SK-N-SH (cell line): ENCODE measurements around the gene BRD1. TPM values are rescaled to one million over a fixed set of nuclear protein-coding genes. Genes with fewer than 3 reads are reported as not detected.

Experiments
- CTCF ChIA-PET: fragments of 300-600, 350-600 bp; formaldehyde crosslinking; extraction: SDS; loops from one replicate; lab custom pipeline; 2021; lab: Yijun Ruan, JAX
- POLR2A ChIA-PET: fragments of 350-600 bp; sonication (Branson Sonifier 250); formaldehyde crosslinking; extraction: SDS; loops from one replicate; lab custom pipeline; 2020; ENCODE audit warnings: antibody characterized with exemption, inconsistent platforms; lab: Yijun Ruan, JAX
- DNase-seq: peaks from one replicate; pipeline ENCODE4 v3.0.0; 2012
- H2AFZ ChIP-seq: fragments of 200-600 bp; sonication (generic); 2 replicates; pipeline ENCODE4 v1.8.1; 2016; ENCODE audit warnings: antibody characterized with exemption, mild to moderate bottlenecking, low read depth
- H3F3A ChIP-seq: fragments of 200-600 bp; sonication (generic); replicated peaks from 2 replicates; pipeline ENCODE3; 2016; ENCODE audit warnings: antibody characterized with exemption, mild to moderate bottlenecking; ENCODE audit not compliant: insufficient read depth
- H3K27ac ChIP-seq, 2 experiments: fragments of 200-500 bp in 1 of 2; fragments of 200-600 bp in 1 of 2; sonication (Bioruptor generic) in 1 of 2; sonication (generic), shearing (Covaris generic) in 1 of 2; 2 replicates each; pipeline versions ENCODE4 v1.5.1 to v1.6.1; 2014 to 2016; ENCODE audit warnings: low read depth in 2 of 2, inconsistent platforms in 1 of 2, low read length in 1 of 2, mild to moderate bottlenecking in 1 of 2, mixed read lengths in 1 of 2
- H3K27me3 ChIP-seq: fragments of 200-600 bp; sonication (generic), shearing (Covaris generic); 2 replicates; pipeline ENCODE4 v1.6.1; 2016; ENCODE audit warnings: mixed run types; ENCODE audit not compliant: insufficient read depth
- H3K36me3 ChIP-seq, 2 experiments: fragments of 200-500 bp in 1 of 2; fragments of 200-600 bp in 1 of 2; sonication (Bioruptor generic) in 1 of 2; sonication (generic) in 1 of 2; replicated peaks in 1 of 2; 2 replicates each; pipeline versions ENCODE3 to v1.5.1; 2014 to 2016; ENCODE audit warnings: low read length in 1 of 2, mild to moderate bottlenecking in 1 of 2; ENCODE audit not compliant: insufficient read depth in 2 of 2, control insufficient read depth in 1 of 2
- H3K4me1 ChIP-seq, 2 experiments: fragments of 200-500 bp in 1 of 2; fragments of 200-600 bp in 1 of 2; sonication (Bioruptor generic) in 1 of 2; sonication (generic), shearing (Covaris generic) in 1 of 2; 2 replicates each; pipeline versions ENCODE4 v1.5.1 to v1.6.1; 2014 to 2016; ENCODE audit warnings: low read depth in 1 of 2, low read length in 1 of 2, mixed run types in 1 of 2; ENCODE audit not compliant: insufficient read depth in 2 of 2, control insufficient read depth in 1 of 2
- H3K4me2 ChIP-seq: fragments of 200-600 bp; sonication (generic), shearing (Covaris generic); 2 replicates; pipeline ENCODE4 v1.6.1; 2017; ENCODE audit warnings: mixed run types
- H3K4me3 ChIP-seq, 2 experiments: fragments of 200-500 bp in 1 of 2; fragments of 200-600 bp in 1 of 2; sonication (Bioruptor generic) in 1 of 2; sonication (generic), shearing (Covaris generic) in 1 of 2; 2 replicates each; pipeline versions ENCODE4 v1.5.1 to v1.8.1; 2014 to 2016; ENCODE audit warnings: low read depth in 2 of 2, inconsistent platforms in 1 of 2, low read length in 1 of 2, mild to moderate bottlenecking in 1 of 2, mixed read lengths in 1 of 2, moderate library complexity in 1 of 2
- H3K79me2 ChIP-seq: fragments of 200-600 bp; sonication (generic); 2 replicates; pipeline ENCODE4 v1.8.1; 2017; ENCODE audit warnings: mild to moderate bottlenecking; ENCODE audit not compliant: insufficient read depth
- H3K9ac ChIP-seq: fragments of 200-600 bp; sonication (generic); 2 replicates; pipeline ENCODE4 v1.6.1; 2017; ENCODE audit warnings: mixed run types
- H3K9me2 ChIP-seq: fragments of 200-600 bp; sonication (generic); 2 replicates; pipeline ENCODE4 v1.6.1; 2017; ENCODE audit warnings: mixed run types
- H3K9me3 ChIP-seq: fragments of 200-600 bp; sonication (generic); 2 replicates; pipeline ENCODE4 v1.6.1; 2017; ENCODE audit warnings: mixed run types, mild to moderate bottlenecking, moderate library complexity
- H4K20me1 ChIP-seq: fragments of 200-600 bp; sonication (generic); 2 replicates; pipeline ENCODE4 v1.6.1; 2017; ENCODE audit warnings: mild to moderate bottlenecking, mixed run types; ENCODE audit not compliant: insufficient read depth
- CHD2 ChIP-seq: fragments of 150-350 bp; IDR thresholded peaks from 2 replicates; pipeline ENCODE4 v1.6.1; 2018; ENCODE audit warnings: low read length; ENCODE audit not compliant: partially characterized antibody
- FOXJ3 ChIP-seq: sonication (generic); formaldehyde crosslinking; IDR thresholded peaks from 2 replicates; pipeline ENCODE4 v1.5.1; 2020; ENCODE audit warnings: mild to moderate bottlenecking, missing genetic modification reagents
- GATA2 ChIP-seq: sonication (generic); formaldehyde crosslinking; IDR thresholded peaks from 2 replicates; pipeline ENCODE4 v1.5.0; 2020; ENCODE audit warnings: mild to moderate bottlenecking, missing genetic modification reagents
- JUND ChIP-seq: IDR thresholded peaks from 2 replicates; pipeline ENCODE4 v1.4.0; 2012
- MAX ChIP-seq: IDR thresholded peaks from 2 replicates; pipeline ENCODE4 v1.4.0; 2012; ENCODE audit warnings: low read depth
- MXI1 ChIP-seq: IDR thresholded peaks from 2 replicates; pipeline ENCODE4 v1.6.1; 2012; ENCODE audit warnings: mild to moderate bottlenecking, low read depth, low read length, improper control_type of control experiment
- NFIC ChIP-seq: IDR thresholded peaks from 2 replicates; pipeline ENCODE4 v1.4.0; 2012; ENCODE audit warnings: borderline replicate concordance
- PBX3 ChIP-seq: IDR thresholded peaks from 2 replicates; pipeline ENCODE4; 2012
- POLR2AphosphoS5 ChIP-seq: IDR thresholded peaks from 2 replicates; pipeline ENCODE4 v1.6.1; 2012; ENCODE audit warnings: low read depth, low read length
- RAD21 ChIP-seq: IDR thresholded peaks from 2 replicates; pipeline ENCODE4 v1.6.1; 2012; ENCODE audit warnings: mild to moderate bottlenecking, low read length
- RXRA ChIP-seq: IDR thresholded peaks from 2 replicates; pipeline ENCODE4 v1.4.0; 2012; ENCODE audit warnings: low read depth, mild to moderate bottlenecking, borderline replicate concordance
- SMC3 ChIP-seq: IDR thresholded peaks from 2 replicates; pipeline ENCODE4 v1.6.1; 2012; ENCODE audit warnings: low read depth, low read length, improper control_type of control experiment
- TCF12 ChIP-seq: IDR thresholded peaks from 2 replicates; pipeline ENCODE4 v1.4.0; 2012
- ZBTB33 ChIP-seq: IDR thresholded peaks from 2 replicates; pipeline ENCODE4 v1.4.0; 2012; ENCODE audit warnings: low read depth, borderline replicate concordance
- WGBS: methylation state at CpG from one replicate; pipeline ENCODE4 v1.1.6; 2017; ENCODE audit warnings: low lambda C conversion rate; 5-methylcytosine and 5-hydroxymethylcytosine counted together
- polyA plus RNA-seq, 3 experiments: library from polyadenylated mRNA; depleted of rRNA; stranded (reverse); fragments of >200 nt; gene quantifications; 2 replicates each; pipeline ENCODE4 v1.2.3, GENCODE V29; 2012
- TF ChIP-seq, protein P1 (sequence below): IDR thresholded peaks from 2 replicates; pipeline ENCODE4 v1.4.0; 2012; ENCODE audit warnings: low read depth, borderline replicate concordance

BRD1 gene
- polyA plus RNA-seq, 1 of the 3 experiments (the other 2 are of a cell fraction), result 10.3 TPM

DNA sequence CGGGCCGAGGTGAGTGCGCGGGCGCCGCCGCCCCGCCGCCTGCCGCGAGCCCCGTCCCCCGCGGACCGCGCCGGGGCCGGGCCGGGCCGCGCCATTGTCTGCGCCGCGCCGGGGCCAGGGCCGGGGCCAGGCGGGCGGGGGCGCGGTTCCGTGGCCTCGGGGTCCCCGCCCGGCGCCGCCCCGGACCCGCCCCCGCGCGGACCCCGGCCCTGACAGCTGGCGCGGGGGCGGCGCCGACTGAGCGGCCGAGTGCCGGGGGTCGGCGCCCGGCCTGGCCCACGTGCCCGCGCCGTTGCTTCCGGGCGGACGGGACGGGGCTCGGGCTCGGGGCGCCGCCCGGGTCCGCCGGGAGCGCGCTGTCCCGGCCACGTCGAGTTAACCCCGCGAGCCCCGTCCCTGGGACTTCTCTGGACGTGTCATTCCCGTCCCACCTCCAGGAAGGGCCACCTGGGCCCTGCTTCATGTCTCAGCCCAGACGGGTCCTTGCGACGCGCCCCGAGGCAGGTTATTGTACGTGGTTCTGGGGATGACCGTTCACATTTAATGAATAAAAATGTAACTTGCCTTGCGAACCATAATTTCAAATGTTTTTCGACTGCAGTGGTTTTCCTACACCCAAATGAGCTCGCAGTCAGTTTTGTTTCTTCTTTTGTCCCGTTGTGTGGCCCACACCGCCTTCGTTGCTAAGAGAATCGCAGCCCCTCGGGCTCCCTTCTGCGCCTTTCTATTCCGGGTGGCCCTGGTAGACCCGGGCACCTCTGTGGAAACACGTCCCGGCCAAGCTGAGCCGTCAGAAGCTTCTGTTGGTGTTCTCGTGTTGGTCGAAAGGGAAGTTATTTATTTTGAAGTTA lies 26.5 kb upstream of the BRD1 start:
- peak overlapping the region; percentile 87 for H3K9ac ChIP-seq
- TF ChIP-seq, protein P1, sequence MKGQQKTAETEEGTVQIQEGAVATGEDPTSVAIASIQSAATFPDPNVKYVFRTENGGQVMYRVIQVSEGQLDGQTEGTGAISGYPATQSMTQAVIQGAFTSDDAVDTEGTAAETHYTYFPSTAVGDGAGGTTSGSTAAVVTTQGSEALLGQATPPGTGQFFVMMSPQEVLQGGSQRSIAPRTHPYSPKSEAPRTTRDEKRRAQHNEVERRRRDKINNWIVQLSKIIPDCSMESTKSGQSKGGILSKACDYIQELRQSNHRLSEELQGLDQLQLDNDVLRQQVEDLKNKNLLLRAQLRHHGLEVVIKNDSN, result no peak
- no peak for TF ChIP-seq RXRA
- no peak for TF ChIP-seq JUND
- peak; percentile 76 for TF ChIP-seq MXI1
- TF ChIP-seq ZBTB33, result no peak
- TF ChIP-seq PBX3, result no peak
- no peak for TF ChIP-seq RAD21
- TF ChIP-seq CHD2, result no peak
- TF ChIP-seq FOXJ3, result no peak
- TF ChIP-seq POLR2AphosphoS5, result no peak
- no peak for TF ChIP-seq SMC3
- TF ChIP-seq MAX, result 0 out of 2 replicates have a peak, but pooled peaks have one; percentile 17
- no peak for TF ChIP-seq TCF12
- TF ChIP-seq GATA2, result no peak
- TF ChIP-seq NFIC, result no peak
- peaks cover 0 to 21% of the 10 kb centered on the region in 2 experiments; a peak in 2 of 4 replicates for H3K4me1 ChIP-seq
- ChIA-PET CTCF (no interaction called here), POLR2A (no interaction called here)
- no peak overlapping the region for H2AFZ ChIP-seq
- H3K9me3 ChIP-seq, result no peaks in the 10 kb centered on the region
- H3K36me3 ChIP-seq, result peaks cover 0 to 2% of the 10 kb centered on the region in 2 experiments
- peaks cover 11% of the 10 kb centered on the region for H3F3A ChIP-seq
- under 1% methylated on average over 23 of the region's 101 CpGs for WGBS
- peak overlapping the region; percentile 63 to 83 for H3K4me3 ChIP-seq
- peaks cover 5% of the 10 kb centered on the region; the same call in 1 of the 2 replicates for H3K27me3 ChIP-seq
- peaks cover 50% of the 10 kb centered on the region for H3K79me2 ChIP-seq
- peak overlapping the region; percentile 60 to 68; a peak in 3 of 4 replicates for H3K27ac ChIP-seq
- H3K9me2 ChIP-seq, result no peaks in the 10 kb centered on the region
- peak; percentile 59 for DNase-seq
- H3K4me2 ChIP-seq, result peak overlapping the region; percentile 95
- H4K20me1 ChIP-seq, result peaks cover 50% of the 10 kb centered on the region
